NCI-H1105 (cell line): ENCODE data around the gene CBFA2T3.
"Not testable (repeated sequence)": the region's sequence is repeated elsewhere in the genome, so short reads cannot be mapped to it uniquely, and the experiment has no call there.

Source experiments
- DNase-seq: peaks from one replicate; lab custom pipeline; 2025; lab: John Stamatoyannopoulos, UW

Gene CBFA2T3

GRCh38 chr16:88889702-88890352 is 87.2 kb downstream of the CBFA2T3 start:
- not testable (repeated sequence) for DNase-seq

- no peak for DNase-seq
These were observed 88.3 kb downstream of the CBFA2T3 start for GRCh38 chr16:88888461-88889387.

GRCh38 chr16:88888057-88888456 is 89.0 kb downstream of the CBFA2T3 start:
- no peak for DNase-seq

GRCh38 chr16:88886845-88887521 is 90.0 kb downstream of the CBFA2T3 start:
- no peak for DNase-seq

- DNase-seq: no peak
These were observed 90.6 kb downstream of the CBFA2T3 start for GRCh38 chr16:88886420-88886844.

GRCh38 chr16:88885693-88886280 is 91.2 kb downstream of the CBFA2T3 start:
- DNase-seq: no peak

GRCh38 chr16:88884569-88885271 is 92.3 kb downstream of the CBFA2T3 start:
- no peak for DNase-seq

- no peak for DNase-seq
These were observed 93.1 kb downstream of the CBFA2T3 start for GRCh38 chr16:88883946-88884345.

- DNase-seq: no peak
These were observed 93.7 kb downstream of the CBFA2T3 start for GRCh38 chr16:88883117-88883895.

GRCh38 chr16:88882358-88883030 is 94.5 kb downstream of the CBFA2T3 start:
- DNase-seq: no peak

GRCh38 chr16:88881675-88882357 is 95.2 kb downstream of the CBFA2T3 start:
- no peak for DNase-seq

- DNase-seq: no peak
These were observed 95.9 kb downstream of the CBFA2T3 start for GRCh38 chr16:88881007-88881615.

- no peak for DNase-seq
These were observed 96.6 kb downstream of the CBFA2T3 start for GRCh38 chr16:88880226-88881006.

- no peak for DNase-seq
These were observed 97.3 kb downstream of the CBFA2T3 start for GRCh38 chr16:88879788-88880055.

- DNase-seq: no peak
These were observed 97.8 kb downstream of the CBFA2T3 start for GRCh38 chr16:88878967-88879787.

- no peak for DNase-seq
These were observed 98.7 kb downstream of the CBFA2T3 start for GRCh38 chr16:88878356-88878755.

GRCh38 chr16:88877564-88878289 is 99.3 kb downstream of the CBFA2T3 start:
- DNase-seq: no peak
